ENCODE results near the gene WFS1. TPM values are rescaled to one million over a fixed set of nuclear protein-coding genes. Genes with fewer than 3 reads are reported as not detected.

WFS1 gene
- total and polyA plus RNA-seq, 9 of the 15 experiments (the other 6 are each of a cell fraction or from before 2014, with no cell fraction given), result 0.01 to 0.29 (median 0.03) TPM; not detected in 5

- H3K27me3 ChIP-seq (ENCODE audit: control insufficient read depth in 2 of 2, insufficient read depth in 2 of 2, low read length in 2 of 2), result peaks cover 2 to 61% of the 10 kb centered on the region in 2 experiments; a peak in 3 of 5 replicates
- 2% methylated on average over 16 of the region's 16 CpGs for WGBS (ENCODE audit: insufficient coverage, low coverage, missing lambda C conversion rate)
- H3K9ac ChIP-seq (ENCODE audit: insufficient read depth in 1 of 2, low read depth in 2 of 2, low read length in 2 of 2), result no peak overlapping the region
- no TSS peak for BruUV-seq (replicated peaks)
- ChIA-PET POLR2A (no interaction called here), CTCF (ENCODE audit: low intra/inter-chr PET ratio) (no interaction called here)
- no peaks in the 10 kb centered on the region; a peak in 1 of 5 replicates for H3K4me1 ChIP-seq (replicated peaks in 1 of 2; ENCODE audit: control insufficient read depth in 2 of 2, insufficient read depth in 2 of 2, low read length in 2 of 2)
- H3K9me1 ChIP-seq (ENCODE audit: control insufficient read depth, insufficient read depth, low read length), result no peaks in the 10 kb centered on the region
- H3K4me2 ChIP-seq (ENCODE audit: insufficient read depth, low read length), result no peak overlapping the region
- H3K4me3 ChIP-seq, result no peak overlapping the region
- intact Hi-C loops (cut with micrococcal nuclease), result no loop called here
- H3K79me2 ChIP-seq (ENCODE audit: control insufficient read depth, insufficient read depth, low read length), result no peaks in the 10 kb centered on the region
- no peaks in the 10 kb centered on the region for H3K9me3 ChIP-seq (replicated peaks; ENCODE audit: control insufficient read depth, insufficient read depth, low read depth, low read length)
- ATAC-seq (no peak), DNase-seq (ENCODE audit: extremely low read depth in 1 of 4, low spot score in 3 of 4) (no peak), FAIRE-seq (no peak)
- H3K27ac ChIP-seq (ENCODE audit: extremely low read depth, low read depth, low read length), result no peak overlapping the region
- H3K36me3 ChIP-seq (ENCODE audit: control insufficient read depth, insufficient read depth, low read length), result no peaks in the 10 kb centered on the region
- no peak for TF ChIP-seq SMARCA5 (IDR thresholded peaks at IDR 0.05)
- TF ChIP-seq PHF21A (IDR thresholded peaks at IDR 0.05; ENCODE audit: borderline replicate concordance, low read depth), result no peak
- TF ChIP-seq MYNN (IDR thresholded peaks at IDR 0.05), result no peak
- TF ChIP-seq MYNN (CRISPR knock-in tag; IDR thresholded peaks at IDR 0.05), result no peak
- TF ChIP-seq TBP (optimal IDR thresholded peaks at IDR 0.05; ENCODE audit: low read depth, low read length), result no peak
- TF ChIP-seq CBX1 (IDR thresholded peaks at IDR 0.05; ENCODE audit: low read depth), result no peak
- TF ChIP-seq RFX1 (IDR thresholded peaks at IDR 0.05), result no peak
- no peak for TF ChIP-seq PRDM10 (IDR thresholded peaks at IDR 0.05; ENCODE audit: partially characterized antibody)
- no peak for TF ChIP-seq LARP7 (IDR thresholded peaks at IDR 0.05)
- TF ChIP-seq TEAD1 (CRISPR knock-in tag; IDR thresholded peaks at IDR 0.05), result no peak
- TF ChIP-seq PHB2 (IDR thresholded peaks at IDR 0.05; ENCODE audit: low read depth), result no peak
- no peak for TF ChIP-seq ZNF143 (CRISPR knock-in tag; IDR thresholded peaks at IDR 0.05)
- no peak for TF ChIP-seq ZNF3 (CRISPR knock-in tag; IDR thresholded peaks at IDR 0.05)
- no peak for TF ChIP-seq SREBF2 (CRISPR knock-in tag; IDR thresholded peaks at IDR 0.05)
- no peak for TF ChIP-seq MED1 (CRISPR knock-in tag; IDR thresholded peaks at IDR 0.05; ENCODE audit: borderline replicate concordance)
- TF ChIP-seq ZNF41 (CRISPR knock-in tag; conservative IDR thresholded peaks at IDR 0.05), result no peak
- in situ Hi-C loops (cut with MboI), result no loop called here
- H2AFZ ChIP-seq (ENCODE audit: low read depth, low read length), result no peak overlapping the region
- peaks cover 7% of the 10 kb centered on the region for H4K20me1 ChIP-seq (replicated peaks; ENCODE audit: control insufficient read depth, insufficient read depth, low read length)
Measured at GRCh38 chr4:6346373-6347110, 76.9 kb downstream of the WFS1 start.

Measured in K562 (cell line).